Endothelial cell of umbilical vein (primary cell): ENCODE results near the gene PBX3.

Experiments
- CTCF ChIP-seq, 2 donors: IDR thresholded peaks; 1 replicate in 1 of 2; 2 replicates in 1 of 2; pipeline ENCODE4 v1.5.1; 2011; ENCODE audit warnings: low read length in 2 of 2, mild to moderate bottlenecking in 2 of 2, moderate library complexity in 2 of 2, control low read depth in 1 of 2, inconsistent platforms in 1 of 2, low read depth in 1 of 2; ENCODE audit not compliant: insufficient read depth in 1 of 2; ENCODE audit errors: extremely low read depth in 1 of 2
- EZH2 ChIP-seq: IDR thresholded peaks from 2 replicates; pipeline ENCODE4 v1.6.1; 2012; ENCODE audit warnings: borderline replicate concordance, low read depth, mild to moderate bottlenecking, moderate library complexity, low read length, inconsistent platforms; ENCODE audit not compliant: severe bottlenecking
- FOS ChIP-seq: IDR thresholded peaks from 2 replicates; pipeline ENCODE4 v1.6.1; 2011; ENCODE audit warnings: mild to moderate bottlenecking, low read length, moderate library complexity, borderline replicate concordance; ENCODE audit not compliant: insufficient read depth
- GATA2 ChIP-seq: IDR thresholded peaks from 2 replicates; pipeline ENCODE4 v1.7.0; 2011; ENCODE audit warnings: low read depth, mild to moderate bottlenecking, moderate library complexity, mixed read lengths, low read length; ENCODE audit not compliant: insufficient read length, insufficient read depth
- JUN ChIP-seq: IDR thresholded peaks from 2 replicates; pipeline ENCODE4 v1.6.1; 2011; ENCODE audit warnings: borderline replicate concordance, low read depth; ENCODE audit not compliant: insufficient read length, insufficient read depth
- MAX ChIP-seq: IDR thresholded peaks from 2 replicates; pipeline ENCODE4 v1.6.1; 2011; ENCODE audit not compliant: insufficient read depth, insufficient read length
- MYC ChIP-seq: IDR thresholded peaks from one replicate; pipeline ENCODE4 v1.6.1; 2011; ENCODE audit warnings: mild to moderate bottlenecking, low read depth, low read length
- POLR2A ChIP-seq: IDR thresholded peaks from 2 replicates; pipeline ENCODE4 v1.6.1; 2012; ENCODE audit warnings: low read depth, mild to moderate bottlenecking, control low read depth, low read length
- POLR2AphosphoS5 ChIP-seq: IDR thresholded peaks from 2 replicates; pipeline ENCODE4 v1.6.1; 2012; ENCODE audit warnings: low read depth, mild to moderate bottlenecking, control low read depth, low read length, moderate library complexity; ENCODE audit not compliant: insufficient read depth

- TF ChIP-seq POLR2AphosphoS5 (no peak), EZH2 (no peak), CTCF (IDR thresholded peaks at IDR 0.05; ENCODE audit: extremely low read depth in 1 of 2, insufficient read depth in 1 of 2, low read depth in 1 of 2, low read length in 2 of 2) (no peak), POLR2A (no peak), FOS (no peak), MAX (no peak), GATA2 (no peak), JUN (no peak), MYC (no peak)
These were observed 69.1 kb downstream of the PBX3 start for GRCh38 chr9:125816321-125816720.
